Activated CD4-positive, CD25-positive, alpha-beta regulatory T cell treated with anti-CD3 and anti-CD28 coated beads, Interleukin-2, amount 50 U/mL, for 72 hours (primary cell): Measurements from ENCODE around the gene PHF21B.
"Not testable (repeated sequence)": the region's sequence is repeated elsewhere in the genome, so short reads cannot be mapped to it uniquely, and the experiment has no call there.

Experiments
- DNase-seq: peaks from one replicate; pipeline ENCODE4 v3.0.0; 2021

Gene PHF21B

DNA sequence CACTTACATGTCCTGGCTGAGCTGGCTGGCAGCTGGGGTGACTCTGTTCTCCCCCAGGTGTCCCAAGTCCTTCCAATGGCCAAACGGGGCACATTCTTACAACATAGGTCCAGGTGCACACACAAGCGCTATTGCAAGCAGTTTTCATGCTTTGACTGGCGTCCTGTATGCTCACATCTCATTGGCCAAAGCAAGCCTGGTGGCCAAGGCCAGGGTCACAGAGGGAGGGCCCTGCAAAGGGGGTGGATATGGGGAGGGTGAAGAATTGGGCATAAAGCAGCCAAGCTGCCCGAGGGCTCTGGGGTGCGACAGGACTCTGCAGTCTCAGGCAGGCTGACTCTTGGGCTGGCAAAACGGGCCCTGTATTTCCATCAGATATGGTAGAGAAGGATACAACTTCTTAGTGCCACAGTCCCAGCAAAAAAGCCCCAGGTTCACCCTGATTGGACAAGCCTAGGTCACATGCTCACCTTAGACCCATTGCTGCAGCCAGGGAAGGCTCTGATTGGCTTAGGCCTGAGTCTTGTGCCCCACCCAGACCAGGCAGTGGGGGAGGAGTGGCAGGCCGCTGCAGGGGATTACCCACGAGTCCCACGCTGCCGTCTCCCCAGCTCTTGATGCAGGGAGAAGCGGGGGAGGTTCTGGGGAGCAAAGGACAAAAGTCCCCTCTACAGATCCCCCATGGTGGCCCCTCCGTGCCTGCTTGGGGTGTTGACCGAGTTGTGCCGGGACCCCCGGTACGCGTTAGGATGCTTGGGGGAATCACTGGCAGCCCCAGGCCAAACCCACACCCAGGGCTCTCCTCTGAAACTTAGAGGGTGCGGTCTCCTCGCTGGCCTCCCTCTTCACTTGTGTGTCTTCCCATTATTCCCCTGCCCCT is 146.6 kb downstream of the PHF21B start:
- DNase-seq, result no peak

DNA sequence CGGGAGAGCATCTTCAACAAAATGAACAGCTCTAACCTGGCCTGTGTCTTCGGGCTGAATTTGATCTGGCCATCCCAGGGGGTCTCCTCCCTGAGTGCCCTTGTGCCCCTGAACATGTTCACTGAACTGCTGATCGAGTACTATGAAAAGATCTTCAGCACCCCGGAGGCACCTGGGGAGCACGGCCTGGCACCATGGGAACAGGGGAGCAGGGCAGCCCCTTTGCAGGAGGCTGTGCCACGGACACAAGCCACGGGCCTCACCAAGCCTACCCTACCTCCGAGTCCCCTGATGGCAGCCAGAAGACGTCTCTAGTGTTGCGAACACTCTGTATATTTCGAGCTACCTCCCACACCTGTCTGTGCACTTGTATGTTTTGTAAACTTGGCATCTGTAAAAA is 147.5 kb downstream of the PHF21B start:
- DNase-seq, result no peak

DNA sequence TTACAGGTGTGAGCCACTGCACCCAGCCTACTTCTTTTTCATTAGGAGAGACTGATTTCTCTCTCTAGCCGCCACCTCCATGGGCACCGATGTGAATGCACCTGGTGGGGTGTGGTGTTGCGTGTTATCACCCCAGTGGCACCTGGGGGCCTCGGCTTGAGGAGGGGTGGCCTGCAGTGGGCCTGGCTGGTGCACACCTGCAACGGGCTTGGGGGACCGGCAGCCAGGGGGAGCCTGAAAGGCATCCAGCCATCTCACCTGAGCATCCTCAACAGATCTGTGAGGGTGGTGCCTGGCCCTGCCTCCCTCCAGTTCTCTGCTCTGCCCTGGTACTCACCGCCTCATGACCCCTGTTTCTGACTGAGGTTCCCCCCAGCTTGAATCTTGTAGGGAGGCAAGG is 148.6 kb downstream of the PHF21B start:
- DNase-seq, result no peak

DNA sequence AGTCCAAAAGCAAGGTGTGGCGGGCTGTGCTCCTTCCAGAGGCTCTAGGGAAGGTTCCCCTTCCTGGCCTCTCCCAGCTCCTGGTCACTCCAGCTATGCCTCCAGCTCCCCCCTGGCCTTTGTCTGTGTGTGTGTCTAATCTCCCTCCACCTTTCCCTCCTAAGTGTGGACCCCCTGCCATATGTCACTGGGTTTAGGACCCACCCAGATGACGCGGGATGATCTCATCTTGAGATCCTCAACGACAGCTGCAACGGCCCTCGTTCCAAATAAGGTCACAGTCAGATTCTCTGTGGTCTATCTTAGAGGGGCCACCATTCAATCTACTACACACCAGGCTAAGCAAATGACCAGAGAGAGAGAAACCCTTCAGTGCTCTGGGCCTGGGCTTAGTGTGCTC is 149.5 kb downstream of the PHF21B start:
- DNase-seq, result no peak

DNA sequence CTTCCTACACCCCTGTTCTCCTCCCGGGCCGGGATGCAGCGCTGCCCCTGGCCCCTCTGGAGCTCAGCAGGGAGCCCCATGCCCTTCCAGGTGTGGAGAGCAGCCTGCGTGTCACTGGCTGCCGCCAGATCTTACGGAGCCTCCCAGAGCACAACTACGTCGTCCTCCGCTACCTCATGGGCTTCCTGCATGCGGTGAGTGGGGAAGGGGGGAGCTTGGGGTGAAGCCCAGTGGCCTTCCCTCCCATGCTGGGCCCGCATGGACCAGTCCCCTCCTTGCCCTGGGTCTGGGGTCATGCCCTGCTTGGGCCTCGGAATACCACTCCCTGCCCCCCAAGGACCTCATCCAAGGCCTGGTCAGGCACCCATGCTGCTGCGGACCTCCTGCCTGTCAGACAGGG is 150.2 kb downstream of the PHF21B start:
- no peak for DNase-seq

DNA sequence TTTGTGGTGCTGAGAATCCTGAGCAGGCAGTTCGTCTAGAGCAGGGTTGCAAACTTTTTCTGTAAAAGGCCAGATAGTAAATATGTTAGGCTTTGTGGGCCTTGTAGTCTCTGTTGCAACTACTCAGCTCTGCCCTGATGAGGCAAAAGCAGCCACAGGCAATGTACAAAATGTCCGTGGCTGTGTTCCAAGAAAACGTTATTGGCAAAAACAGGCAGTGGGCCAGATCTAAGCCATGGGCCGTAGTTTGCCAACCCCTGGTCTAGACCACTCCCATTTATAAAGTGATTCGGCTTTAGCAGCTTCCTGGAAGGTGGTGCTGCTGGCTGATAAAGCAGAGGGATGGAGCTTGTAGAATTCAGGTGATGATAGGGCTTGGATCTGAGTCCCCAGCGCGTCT is 151.0 kb downstream of the PHF21B start:
- DNase-seq, result not testable (repeated sequence)

DNA sequence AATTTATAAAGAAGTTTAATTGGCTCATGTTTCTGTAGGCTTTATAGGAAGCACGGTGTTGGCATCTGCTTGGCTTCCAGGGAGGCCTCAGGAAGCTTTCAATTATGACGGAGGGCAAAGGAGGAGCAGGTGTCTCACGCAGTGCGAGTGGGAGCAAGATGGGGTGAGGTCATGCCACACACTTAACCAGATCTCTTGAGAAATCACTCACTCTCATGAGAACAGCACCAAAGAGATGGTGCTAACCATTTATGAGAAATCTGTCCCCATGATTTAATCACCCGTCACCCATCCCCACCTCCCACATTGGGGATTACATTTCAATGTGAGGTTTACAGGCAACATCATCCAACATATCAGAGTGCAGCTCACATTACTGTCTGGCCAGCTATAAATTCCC is 153.9 kb downstream of the PHF21B start:
- no peak for DNase-seq

DNA sequence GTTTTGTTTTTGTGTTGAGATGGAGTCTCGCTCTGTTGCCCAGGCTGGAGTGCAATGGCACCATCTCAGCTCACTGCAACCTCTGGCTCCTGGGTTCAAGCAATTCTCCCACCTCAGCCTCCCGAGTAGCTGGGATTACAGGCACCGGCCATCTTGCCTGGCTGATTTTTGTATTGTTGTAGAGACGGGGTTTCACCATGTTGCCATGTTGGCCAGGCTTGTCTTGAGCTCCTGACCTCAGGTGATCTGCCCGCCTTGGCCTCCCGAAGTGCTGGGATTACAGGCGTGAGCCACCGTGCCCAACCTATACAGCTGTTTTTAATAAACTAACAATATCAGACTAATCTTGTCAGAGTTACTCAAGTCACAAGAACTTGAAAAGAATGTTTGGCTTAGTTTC is 155.2 kb downstream of the PHF21B start:
- not testable (repeated sequence) for DNase-seq

DNA sequence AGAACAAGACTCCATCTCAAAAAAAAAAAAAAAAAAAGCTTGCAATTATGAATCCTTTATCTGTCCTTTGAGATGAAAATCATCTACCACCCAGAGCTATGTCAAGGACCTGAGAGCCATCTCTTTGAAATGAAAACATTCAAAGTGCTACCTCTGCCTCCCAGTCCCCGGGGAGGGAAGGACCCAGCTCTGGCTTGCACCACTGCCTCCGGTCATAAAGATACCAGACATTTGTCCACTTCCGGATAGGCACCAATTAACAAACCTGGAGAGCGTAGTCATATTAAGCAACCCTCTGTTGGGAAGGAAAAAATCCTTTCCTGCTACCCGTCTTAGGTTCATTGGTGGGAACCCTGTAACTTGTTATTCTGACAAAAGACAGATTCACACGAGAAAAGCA is 158.9 kb downstream of the PHF21B start:
- no peak for DNase-seq

DNA sequence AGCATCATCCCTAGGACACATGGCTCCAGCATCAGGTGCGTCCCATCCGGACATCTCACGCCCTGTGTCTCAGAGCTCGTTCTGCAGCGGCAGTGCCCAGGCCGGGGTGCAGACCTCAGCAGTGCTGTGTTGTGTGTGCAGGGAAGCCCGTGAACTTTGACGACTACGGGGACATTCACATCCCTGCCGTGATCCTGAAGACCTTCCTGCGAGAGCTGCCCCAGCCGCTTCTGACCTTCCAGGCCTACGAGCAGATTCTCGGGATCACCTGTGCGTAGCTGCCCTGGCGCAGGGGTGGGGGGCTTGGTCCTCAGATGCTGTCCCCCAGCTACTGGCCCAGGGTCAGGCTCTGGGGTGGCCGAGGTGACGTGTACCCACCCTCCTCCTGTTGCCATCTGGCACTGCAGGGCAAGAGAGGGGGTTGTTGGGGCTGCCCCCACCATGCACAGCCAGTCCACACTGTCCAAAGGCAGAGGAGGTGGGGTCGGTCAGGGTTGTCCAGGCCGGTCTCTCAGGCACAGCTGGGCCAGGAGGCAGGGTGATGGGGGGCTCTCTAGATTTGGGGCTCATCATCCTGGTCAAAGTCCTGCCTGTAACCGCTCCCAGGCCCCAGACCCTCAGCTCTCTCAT is 160.9 kb downstream of the PHF21B start:
- no peak for DNase-seq

DNA sequence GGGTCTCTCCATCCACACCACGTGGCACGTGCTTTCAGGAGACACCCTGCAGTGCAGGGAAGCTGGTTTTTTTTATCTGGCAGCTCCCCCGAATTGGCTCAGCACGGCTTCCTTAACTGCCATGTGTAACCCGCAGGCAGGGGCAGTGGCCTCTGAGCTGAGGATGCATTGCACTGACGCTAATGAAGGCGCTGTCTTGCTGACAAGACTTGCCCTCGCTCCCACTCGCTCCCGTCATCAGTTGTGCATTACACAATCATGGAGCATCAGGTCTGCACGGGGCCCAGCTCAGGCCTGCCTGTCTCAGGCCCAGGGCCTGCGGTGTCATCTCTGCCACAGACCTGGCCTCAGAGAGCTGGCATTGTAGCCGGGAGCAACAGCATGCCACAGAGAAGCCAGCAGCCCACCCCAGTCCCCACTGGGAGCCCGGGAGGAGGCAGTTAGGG is 161.5 kb downstream of the PHF21B start:
- DNase-seq, result no peak

DNA sequence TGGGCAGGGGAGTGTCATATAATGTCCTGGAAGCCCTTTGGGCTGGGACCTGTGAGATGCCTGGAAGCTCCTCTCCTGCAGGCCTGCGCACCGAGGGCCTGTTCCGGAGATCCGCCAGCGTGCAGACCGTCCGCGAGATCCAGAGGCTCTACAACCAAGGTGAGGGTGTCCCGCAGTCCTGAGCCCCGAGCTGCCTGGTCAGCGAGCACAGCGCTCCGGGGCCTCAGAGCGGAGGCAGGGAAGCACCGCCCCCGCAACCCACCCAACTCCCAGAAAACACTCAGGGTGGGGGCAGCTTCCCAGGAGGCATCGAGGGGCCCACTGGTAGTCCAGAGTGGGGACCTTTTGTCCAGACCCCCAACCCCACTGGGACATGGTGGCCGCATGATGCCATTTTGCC is 161.9 kb downstream of the PHF21B start:
- no peak for DNase-seq

DNA sequence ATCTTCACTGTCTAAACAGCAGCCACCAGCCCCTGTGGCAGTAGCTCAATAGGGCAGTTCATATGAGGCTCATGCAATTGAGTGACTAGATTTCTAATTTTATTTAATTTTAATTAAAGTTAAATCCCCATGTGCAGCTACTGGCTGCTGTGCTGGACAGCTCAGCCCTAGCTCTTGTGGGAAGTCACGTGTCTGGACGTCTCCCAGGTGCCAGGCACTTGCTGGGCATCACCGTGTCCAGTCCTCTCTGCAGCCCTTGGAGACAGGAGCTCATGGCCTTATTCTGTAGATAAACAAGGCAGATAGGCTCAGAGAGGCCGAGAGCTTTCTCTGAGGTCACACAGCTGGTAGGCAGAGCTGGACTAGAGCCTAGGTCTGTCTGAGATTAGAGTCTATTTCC is 162.4 kb downstream of the PHF21B start:
- DNase-seq, result no peak

DNA sequence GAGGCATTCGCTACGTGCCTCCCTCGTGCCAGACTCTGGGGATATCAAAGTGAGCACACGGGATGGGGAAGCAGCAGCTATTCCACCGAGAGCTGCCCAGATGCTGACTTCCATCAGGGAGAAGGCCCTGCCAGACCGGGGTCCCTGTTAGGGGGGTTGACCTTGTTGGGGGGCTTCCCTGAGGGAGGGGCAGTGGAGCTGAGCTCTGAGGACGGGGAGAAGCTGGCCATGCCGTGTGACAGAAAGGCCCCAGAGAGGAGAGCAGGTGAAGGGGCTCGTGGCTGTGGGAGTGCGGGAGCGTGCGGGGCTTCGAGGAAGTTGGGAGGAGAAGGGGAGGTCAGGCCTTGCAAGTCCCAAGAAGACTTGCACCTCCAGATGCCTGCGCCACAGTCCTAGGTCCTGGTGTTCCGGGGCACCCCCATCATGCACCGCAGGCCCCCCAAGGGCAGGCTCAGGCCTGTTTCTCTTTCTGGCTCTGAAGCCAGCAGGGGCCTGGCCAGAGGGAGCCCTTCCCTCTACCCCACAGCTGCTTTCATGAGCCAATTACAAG is 163.0 kb downstream of the PHF21B start:
- DNase-seq, result no peak

DNA sequence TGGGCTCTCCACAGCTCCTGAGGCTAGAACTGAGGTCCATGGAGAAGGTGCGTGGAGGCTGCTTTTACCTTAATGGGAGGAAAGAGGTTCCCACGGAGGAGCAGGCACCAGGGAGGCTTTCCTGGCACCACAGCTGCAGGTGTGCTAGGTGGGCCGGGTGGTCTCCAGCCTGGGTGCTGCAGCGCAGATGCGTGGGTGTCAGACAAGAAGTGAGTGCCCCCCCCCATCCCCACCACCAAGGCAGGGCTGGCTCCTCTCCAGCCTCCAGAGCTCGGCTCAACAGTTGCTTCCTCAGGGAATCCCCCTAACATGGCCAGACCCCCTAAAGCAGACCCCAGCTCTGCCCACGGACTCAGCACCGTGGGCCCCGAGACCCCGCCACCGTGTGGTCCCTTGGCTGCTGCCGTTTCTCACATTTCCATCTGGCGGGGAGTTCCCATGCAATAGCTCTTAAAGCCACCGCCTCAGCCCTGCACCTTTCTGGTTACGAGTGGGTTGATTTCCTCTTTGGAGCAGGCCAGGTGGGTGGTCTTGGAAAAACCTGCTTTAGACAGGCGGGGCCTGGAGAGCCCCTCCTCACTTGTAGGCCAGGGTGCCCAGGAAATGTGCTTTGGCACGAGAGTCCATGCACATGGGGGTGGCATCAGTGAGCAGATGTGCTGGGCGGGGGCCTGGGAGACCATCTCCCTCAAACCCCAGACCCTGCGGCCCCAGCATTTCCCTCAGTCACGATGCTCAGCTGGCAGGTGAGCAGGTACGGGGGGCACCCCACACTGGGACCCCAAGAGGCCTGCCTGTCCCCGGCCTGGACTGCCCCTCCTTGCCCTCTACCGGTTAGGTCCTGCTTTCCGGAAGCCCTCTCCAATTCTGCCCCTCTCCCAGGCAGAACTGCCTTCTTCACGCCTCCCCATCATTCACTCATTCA is 163.7 kb downstream of the PHF21B start:
- DNase-seq, result no peak

DNA sequence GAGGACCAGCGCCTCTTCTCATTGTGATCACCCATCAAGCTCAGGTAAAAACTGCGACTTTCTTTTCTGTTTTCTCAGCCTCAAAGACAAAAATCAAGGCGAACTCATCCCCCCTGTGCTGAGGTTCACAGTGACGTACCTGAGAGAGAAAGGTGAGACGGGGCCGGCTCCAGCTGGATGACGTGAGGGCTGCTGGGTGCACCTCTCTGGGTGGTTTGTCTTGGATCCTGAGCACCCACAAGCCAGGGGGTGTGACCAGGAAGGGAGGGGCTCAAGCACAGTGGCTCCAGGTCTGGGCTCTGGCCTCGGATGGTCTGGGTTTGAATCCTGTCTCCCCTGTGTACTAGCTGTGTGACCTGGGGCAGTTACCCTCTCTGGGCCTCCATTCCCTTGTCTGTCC is 164.6 kb downstream of the PHF21B start:
- no peak for DNase-seq

DNA sequence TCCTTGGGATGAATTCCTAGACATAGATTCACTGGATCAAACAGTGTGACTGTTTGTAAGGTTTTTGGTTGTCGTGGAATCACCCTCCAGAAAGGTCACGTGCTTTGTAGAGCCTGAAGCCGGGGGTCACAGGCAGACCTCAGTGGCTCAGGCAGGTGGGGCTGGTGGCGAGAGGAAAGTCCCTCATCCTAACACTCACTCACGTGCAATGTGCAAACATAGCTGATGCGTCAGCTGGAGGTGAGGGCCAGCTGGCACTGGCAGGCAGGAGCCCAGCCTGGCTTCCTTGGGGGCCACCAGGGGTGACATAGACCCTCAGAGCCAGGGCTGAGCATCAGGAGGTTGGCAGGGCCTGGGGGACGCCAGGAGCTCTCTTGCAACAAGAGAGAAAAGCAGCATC is 167.4 kb downstream of the PHF21B start:
- DNase-seq, result no peak

DNA sequence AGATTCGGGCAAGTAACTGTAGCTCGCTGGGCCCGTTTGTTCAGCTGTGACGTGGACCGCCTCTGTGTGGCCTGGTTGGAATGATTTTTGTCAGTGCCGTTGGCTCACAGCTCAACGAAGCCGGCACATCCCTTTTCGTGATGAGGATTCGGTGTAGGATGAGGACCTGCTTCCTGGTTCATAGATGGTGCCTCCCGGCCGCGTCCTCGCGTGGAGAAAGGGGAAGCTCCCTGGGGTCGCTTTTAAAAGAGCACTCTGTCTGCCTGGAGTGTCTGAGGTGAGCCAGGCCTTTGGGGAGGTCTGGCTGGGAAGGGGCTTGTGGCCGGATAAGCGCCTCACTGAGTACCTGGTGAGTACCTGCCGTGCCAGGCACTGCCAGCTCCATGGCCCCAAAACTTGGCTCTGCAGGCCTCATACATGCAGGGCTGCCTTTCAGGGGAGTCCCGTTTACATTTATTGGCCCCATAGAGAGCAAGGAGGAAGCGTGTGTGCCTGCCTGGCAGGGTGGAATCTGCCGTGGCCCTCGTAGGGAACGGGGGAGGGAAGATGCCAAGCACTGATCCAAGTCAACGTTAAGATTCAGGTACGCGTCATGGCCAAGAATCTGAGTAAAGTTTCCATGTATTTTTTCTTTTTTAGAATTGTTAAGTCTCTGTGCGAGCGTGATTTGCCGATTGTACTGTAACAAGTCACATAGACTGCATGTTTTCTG is 169.0 kb downstream of the PHF21B start:
- no peak for DNase-seq

DNA sequence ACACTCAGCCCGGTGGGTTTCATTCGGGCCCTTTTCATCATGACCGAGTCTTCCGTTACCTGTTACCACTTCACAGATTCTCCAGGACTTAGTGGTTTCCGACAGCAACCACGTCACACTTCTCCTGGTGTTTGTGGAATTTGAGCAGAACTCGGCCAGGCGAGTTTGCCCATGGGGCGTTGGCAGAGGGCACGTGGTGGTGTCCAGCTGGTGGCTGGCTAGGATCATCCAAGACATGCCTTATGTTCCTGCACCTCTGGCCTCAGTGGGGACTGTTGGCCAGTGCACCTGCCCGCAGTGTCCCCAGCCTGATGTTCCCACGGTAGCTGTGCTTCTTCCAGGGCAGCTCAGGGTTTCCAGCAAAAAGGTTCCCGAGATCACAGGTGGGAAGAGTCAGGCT is 170.1 kb downstream of the PHF21B start:
- DNase-seq, result no peak

DNA sequence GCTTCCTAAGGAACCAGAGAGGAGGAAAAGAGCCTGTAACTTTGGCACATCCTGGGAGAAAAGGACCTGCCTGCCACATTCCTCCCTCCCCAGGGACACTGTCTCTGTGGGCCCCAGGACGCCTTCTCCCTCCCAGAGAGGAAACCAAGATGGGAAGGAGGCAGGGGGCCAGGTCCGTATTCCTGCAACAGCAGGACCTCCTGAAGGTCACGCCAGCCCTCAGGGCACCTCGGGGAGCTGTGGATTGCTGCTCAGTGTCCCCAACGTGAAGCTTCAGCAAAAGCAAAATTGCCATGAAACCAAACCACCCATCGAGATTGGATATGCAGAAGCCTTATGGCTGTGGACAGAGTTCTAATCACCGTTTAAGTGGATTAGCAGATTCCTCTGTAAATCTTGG is 170.7 kb downstream of the PHF21B start:
- no peak for DNase-seq

DNA sequence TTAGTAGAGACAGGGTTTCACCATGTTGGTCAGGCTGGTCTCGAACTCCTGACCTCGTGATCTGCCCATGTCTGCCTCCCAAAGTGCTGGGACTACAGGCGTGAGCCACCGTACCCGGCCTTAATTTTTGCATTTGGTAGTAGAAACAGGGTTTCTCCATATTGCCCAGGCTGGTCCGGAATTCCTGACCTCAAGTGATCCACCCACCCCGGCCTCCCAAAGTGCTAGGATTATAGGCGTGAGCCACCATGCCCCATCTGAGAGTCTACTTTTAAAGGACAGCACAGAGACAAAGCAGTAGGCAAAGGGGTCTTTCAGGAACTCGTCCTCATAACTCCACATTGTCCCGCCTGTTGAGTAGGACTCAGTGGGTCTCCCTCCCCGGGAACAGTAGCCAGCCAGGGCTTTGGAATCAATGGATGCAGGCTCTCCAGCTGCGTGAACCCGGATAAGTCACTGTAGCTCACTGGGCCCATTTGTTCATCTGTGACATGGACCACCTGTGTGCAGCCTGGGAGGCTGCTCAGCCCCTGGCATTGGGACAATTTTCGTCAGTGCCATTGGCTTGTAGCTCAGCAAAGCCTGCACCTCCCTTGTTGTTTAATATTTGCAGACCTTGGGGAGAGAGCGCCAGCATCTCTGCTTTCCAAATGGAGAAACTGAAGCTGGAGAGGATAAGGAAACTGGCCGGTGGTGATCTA is 171.3 kb downstream of the PHF21B start:
- no peak for DNase-seq

DNA sequence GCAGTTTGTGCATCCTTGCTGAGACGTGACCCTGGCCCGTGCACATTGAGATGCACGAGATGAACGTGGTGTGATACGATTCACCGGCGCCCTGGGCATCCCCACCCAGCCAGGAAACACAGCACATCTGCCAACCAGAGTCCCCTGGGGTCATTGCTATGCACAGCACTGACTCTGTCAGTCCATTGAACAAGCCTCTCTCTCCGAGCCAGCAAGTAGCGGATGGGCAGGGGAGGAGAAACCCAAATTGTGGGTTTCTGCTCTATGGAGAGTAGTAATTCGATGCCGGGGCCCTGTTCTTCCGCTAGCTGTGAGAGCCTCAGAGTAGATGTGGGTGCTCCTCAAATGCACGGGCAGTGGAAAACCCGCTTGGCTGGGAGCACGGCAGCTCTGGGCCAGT is 172.3 kb downstream of the PHF21B start:
- DNase-seq, result no peak
